Neural cell (in vitro differentiated cells): Measurements from ENCODE around the gene ARMC2.

Experiments used
- CTCF ChIP-seq: fragments of 450-650 bp; IDR thresholded peaks from 2 replicates; pipeline ENCODE4 v1.5.1; 2014; ENCODE audit warnings: antibody characterized with exemption, mild to moderate bottlenecking, moderate library complexity; ENCODE audit not compliant: poor library complexity, severe bottlenecking
- EP300 ChIP-seq: fragments of 450-650 bp; conservative IDR thresholded peaks from 2 replicates; pipeline ENCODE4 v1.6.1; 2014; ENCODE audit warnings: antibody characterized with exemption, mild to moderate bottlenecking, moderate library complexity; ENCODE audit not compliant: poor library complexity, severe bottlenecking
- EZH2 ChIP-seq: fragments of 200-600, 300-800 bp; shearing (Covaris generic), sonication (generic); IDR thresholded peaks from 2 replicates; pipeline ENCODE4 v1.6.1; 2014; ENCODE audit warnings: antibody characterized with exemption, low read length, borderline replicate concordance, mild to moderate bottlenecking; ENCODE audit not compliant: insufficient read depth, poor library complexity, severe bottlenecking
- MXI1 ChIP-seq: fragments of 450-650 bp; conservative IDR thresholded peaks from 2 replicates; pipeline ENCODE4 v1.6.1; 2014; ENCODE audit warnings: antibody characterized with exemption, mild to moderate bottlenecking; ENCODE audit not compliant: poor library complexity, severe bottlenecking
- POLR2AphosphoS5 ChIP-seq: IDR thresholded peaks from 2 replicates; pipeline ENCODE4 v1.6.1; 2012
- RAD21 ChIP-seq: fragments of 450-650 bp; conservative IDR thresholded peaks from 2 replicates; pipeline ENCODE4 v1.6.1; 2014; ENCODE audit warnings: antibody characterized with exemption, mild to moderate bottlenecking, moderate library complexity
- REST ChIP-seq: IDR thresholded peaks from 2 replicates; pipeline ENCODE4 v1.6.1; 2012; ENCODE audit warnings: borderline replicate concordance
- SMC3 ChIP-seq: fragments of 450-650 bp; conservative IDR thresholded peaks from 2 replicates; pipeline ENCODE4 v1.6.1; 2014; ENCODE audit warnings: antibody characterized with exemption, mild to moderate bottlenecking, moderate library complexity; ENCODE audit not compliant: poor library complexity
- TAF1 ChIP-seq: IDR thresholded peaks from 2 replicates; pipeline ENCODE4 v1.6.1; 2012; ENCODE audit warnings: low read depth

- TF ChIP-seq CTCF = no peak
- TF ChIP-seq REST = no peak
- TF ChIP-seq POLR2AphosphoS5 = no peak
- no peak for TF ChIP-seq EZH2
- no peak for TF ChIP-seq RAD21
- no peak for TF ChIP-seq MXI1
- no peak for TF ChIP-seq SMC3
- no peak for TF ChIP-seq EP300
- TF ChIP-seq TAF1 = no peak
Measured at GRCh38 chr6:108872575-108872974, 24.4 kb downstream of the ARMC2 start.
